GM13976 (cell line): ENCODE results near the gene CD96.

ENCODE experiments used
- DNase-seq: peaks from one replicate; pipeline ENCODE4 v3.0.0; 2012; ENCODE audit warnings: low spot score
- in situ Hi-C: fragments of 300-500 bp; cut with MboI; formaldehyde crosslinking; loops from one replicate; pipeline ENCODE4 v1.12.0; 2022; ENCODE audit warnings: low sequenced_read_pairs, mixed read lengths, inconsistent platforms; ENCODE audit not compliant: unreplicated experiment
- TF ChIP-seq, protein P1 (sequence below): IDR thresholded peaks from 2 replicates; pipeline ENCODE4 v1.5.1; 2012; ENCODE audit warnings: borderline replicate concordance, mild to moderate bottlenecking; ENCODE audit not compliant: insufficient read depth; ENCODE audit errors: extremely low read depth, missing control alignments, control extremely low read depth

The CD96 gene

DNA sequence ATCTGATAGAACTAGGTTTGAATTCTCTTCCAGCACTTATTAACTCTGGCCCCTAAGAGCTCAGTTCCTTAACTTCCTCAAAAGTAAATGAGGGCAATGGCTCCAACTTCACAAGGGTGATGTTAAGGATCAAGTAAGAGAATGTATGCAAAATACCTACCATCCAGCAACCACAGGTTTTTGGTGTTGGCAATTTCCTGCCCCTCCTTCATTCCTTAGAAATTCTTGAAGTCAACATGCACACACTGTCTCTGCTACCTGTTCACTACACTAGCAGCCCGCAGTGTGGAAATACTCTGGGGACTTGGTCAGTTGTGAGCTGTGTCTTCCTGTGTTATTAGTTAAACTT, 48.1 kb downstream of the CD96 start:
- no peak for DNase-seq
- in situ Hi-C loops = no loop called here
- TF ChIP-seq, protein P1, sequence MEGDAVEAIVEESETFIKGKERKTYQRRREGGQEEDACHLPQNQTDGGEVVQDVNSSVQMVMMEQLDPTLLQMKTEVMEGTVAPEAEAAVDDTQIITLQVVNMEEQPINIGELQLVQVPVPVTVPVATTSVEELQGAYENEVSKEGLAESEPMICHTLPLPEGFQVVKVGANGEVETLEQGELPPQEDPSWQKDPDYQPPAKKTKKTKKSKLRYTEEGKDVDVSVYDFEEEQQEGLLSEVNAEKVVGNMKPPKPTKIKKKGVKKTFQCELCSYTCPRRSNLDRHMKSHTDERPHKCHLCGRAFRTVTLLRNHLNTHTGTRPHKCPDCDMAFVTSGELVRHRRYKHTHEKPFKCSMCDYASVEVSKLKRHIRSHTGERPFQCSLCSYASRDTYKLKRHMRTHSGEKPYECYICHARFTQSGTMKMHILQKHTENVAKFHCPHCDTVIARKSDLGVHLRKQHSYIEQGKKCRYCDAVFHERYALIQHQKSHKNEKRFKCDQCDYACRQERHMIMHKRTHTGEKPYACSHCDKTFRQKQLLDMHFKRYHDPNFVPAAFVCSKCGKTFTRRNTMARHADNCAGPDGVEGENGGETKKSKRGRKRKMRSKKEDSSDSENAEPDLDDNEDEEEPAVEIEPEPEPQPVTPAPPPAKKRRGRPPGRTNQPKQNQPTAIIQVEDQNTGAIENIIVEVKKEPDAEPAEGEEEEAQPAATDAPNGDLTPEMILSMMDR = no peak

DNA sequence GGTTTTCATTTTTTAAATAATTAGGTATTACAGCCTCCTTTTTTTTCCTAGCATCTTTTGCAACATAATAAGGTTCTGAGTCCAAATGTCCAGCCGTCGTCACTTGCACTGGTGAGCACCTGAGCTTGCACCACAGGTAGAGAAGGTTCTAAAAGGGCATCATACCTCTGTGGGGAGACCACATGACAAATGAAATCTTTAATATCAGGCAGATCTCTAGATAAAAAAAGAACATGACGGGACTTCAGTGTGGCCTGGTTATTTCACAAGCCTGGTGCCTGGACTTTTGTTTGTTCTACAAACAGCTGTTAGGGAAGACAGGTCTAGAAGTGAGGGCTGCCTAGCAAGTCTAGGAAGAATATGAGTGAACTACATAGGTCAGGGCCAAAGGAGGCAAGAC, 49.6 kb downstream of the CD96 start:
- DNase-seq = no peak
- TF ChIP-seq, protein P1 = no peak
- in situ Hi-C loops = no loop called here

DNA sequence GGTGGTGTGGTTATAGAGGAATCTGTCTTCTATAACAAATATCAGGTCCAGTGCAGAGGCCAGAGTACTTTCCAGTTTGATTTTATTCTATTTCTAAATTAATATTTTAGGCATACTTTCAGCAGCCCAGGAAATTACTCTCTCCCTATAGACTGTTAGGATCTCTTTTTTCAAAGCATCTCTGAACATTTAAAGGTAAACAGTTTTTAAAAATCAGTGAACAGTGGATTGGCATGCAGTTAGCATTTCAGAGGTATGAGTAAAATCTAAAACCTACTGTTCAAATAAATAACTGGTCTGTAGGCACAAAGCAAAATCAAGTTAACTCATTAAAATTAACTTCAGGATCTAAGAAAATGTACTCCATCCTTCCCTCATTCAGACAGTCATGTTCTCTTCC, 50.1 kb downstream of the CD96 start:
- in situ Hi-C loops = no loop called here
- DNase-seq = no peak
- TF ChIP-seq, protein P1 = no peak

DNA sequence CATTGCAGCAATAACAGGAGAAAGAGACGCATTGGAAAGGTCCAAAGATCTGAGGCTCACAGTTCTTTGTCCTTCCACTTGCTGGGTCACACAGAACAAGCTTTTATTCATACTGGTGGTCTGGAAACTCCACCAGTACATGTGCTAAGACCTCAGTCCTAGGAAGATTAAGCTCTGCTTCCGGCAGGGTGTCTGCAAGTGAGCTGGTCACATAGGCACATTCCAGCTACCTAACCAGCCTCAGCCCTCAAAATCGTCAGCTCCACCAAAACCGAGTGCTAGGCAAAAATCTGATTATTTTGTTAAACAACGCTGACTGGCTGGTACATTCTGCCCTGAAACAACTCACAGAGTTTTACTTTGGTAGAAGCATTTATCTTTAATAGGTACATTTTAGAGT, 50.9 kb downstream of the CD96 start:
- in situ Hi-C loops = no loop called here
- DNase-seq = no peak
- TF ChIP-seq, protein P1 = no peak

DNA sequence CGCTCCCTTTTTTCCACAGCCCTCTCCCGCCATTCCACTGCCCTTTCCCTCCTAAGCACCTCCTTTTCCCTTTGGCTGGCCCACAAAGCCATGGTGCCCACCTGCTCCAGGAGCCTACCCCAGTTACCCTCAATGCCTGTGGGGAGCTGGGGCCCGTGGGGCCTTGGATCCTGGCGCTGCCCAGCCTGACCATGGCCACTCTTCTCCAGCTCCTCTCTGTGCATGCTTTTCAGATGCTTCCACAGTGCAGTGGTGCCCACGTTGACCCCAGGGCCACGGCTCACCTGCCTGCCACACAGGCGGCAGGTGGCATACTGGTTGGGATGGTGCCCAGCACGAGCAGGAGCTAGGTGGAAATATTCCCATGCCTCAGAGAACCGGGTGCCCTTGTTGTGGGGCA, 51.7 kb downstream of the CD96 start:
- in situ Hi-C loops = no loop called here
- DNase-seq = no peak
- TF ChIP-seq, protein P1 = no peak

DNA sequence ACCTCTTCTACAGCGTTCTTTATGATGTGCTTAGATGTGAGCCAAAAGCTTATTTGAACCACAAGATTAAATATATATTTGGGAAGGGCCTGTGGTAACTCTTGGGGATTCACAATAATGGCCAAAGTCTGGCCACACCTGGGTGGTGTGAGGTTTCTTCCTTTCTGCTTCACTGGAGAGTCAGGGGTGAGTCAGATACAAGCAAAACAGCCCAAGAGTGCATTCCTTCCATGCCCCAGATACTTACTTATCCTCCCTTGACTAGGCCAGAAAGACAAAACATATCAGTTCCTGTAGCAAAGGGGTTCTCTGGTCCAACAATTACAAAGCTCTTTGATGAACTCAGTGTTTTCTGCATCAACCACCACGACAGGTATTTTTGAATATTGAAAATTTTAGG, 52.2 kb downstream of the CD96 start:
- peak; percentile 30 for DNase-seq
- in situ Hi-C loops = no loop called here
- TF ChIP-seq, protein P1 = no peak

DNA sequence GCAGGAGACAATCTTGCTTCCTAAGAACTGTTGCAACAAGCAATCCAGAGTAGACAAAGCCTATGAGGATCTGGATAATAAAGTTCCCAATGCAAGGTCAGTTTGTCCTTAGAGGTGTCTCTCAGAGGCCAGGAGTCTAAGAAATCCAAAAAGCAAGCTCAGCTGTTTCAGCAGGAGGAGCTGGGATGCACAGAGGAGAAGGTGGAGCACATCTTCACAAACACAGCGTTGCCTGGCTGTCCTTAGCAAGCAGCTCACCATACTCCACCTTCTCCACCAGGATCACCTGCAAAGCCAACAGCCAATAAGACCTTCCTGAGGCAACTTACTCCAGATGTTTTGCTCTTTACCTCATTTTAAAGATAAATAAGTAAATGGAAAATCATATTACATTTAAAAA, 52.8 kb downstream of the CD96 start:
- in situ Hi-C loops = no loop called here
- no peak for DNase-seq
- TF ChIP-seq, protein P1 = no peak
